Lung (tissue), 12 donors: ENCODE measurements around the gene RACGAP1. TPM values are rescaled to one million over a fixed set of nuclear protein-coding genes. Genes with fewer than 3 reads are reported as not detected.
"Not testable (repeated sequence)": the region's sequence is repeated elsewhere in the genome, so short reads cannot be mapped to it uniquely, and the experiment has no call there.

Source experiments
- ATAC-seq: fragments of 200-7000 bp; cut with Tn5 transposase; one replicate; pipeline ENCODE4 v1.9.1; 2020; ENCODE audit warnings: moderate number of reproducible peaks; ENCODE audit not compliant: insufficient read depth, low FRiP score
- DNase-seq, 3 donors: peaks; one replicate each; pipeline ENCODE4 v3.0.0-alpha.2; 2013 to 2017
- H3K27ac ChIP-seq, 2 donors: one replicate each; pipeline ENCODE4 v1.5.1; 2013; ENCODE audit warnings: mild to moderate bottlenecking in 2 of 2, moderate library complexity in 2 of 2, control low read depth in 1 of 2, inconsistent platforms in 1 of 2, low read depth in 1 of 2, low read length in 1 of 2
- H3K27me3 ChIP-seq, 3 donors: one replicate each; pipeline ENCODE4 v1.5.1; 2013; ENCODE audit warnings: low read length in 2 of 3; ENCODE audit not compliant: control insufficient read depth in 3 of 3, insufficient read depth in 3 of 3
- H3K36me3 ChIP-seq, 4 donors: one replicate each; pipeline ENCODE4 v1.5.1; 2013; ENCODE audit warnings: low read length in 4 of 4, mild to moderate bottlenecking in 1 of 4, moderate library complexity in 1 of 4; ENCODE audit not compliant: control insufficient read depth in 4 of 4, insufficient read depth in 4 of 4
- H3K4me1 ChIP-seq, 5 donors: one replicate each; pipeline ENCODE4 v1.5.1; 2013; ENCODE audit warnings: low read length in 5 of 5, mild to moderate bottlenecking in 2 of 5, moderate library complexity in 1 of 5; ENCODE audit not compliant: control insufficient read depth in 5 of 5, insufficient read depth in 5 of 5
- H3K4me3 ChIP-seq: one replicate; pipeline ENCODE4 v1.5.1; 2013; ENCODE audit warnings: mild to moderate bottlenecking, control low read depth, moderate library complexity
- H3K9ac ChIP-seq, 2 donors: one replicate each; pipeline ENCODE4 v1.5.1; 2013; ENCODE audit warnings: low read length in 2 of 2, control low read depth in 1 of 2; ENCODE audit not compliant: insufficient read depth in 1 of 2
- H3K9me3 ChIP-seq, 4 donors: one replicate each; pipeline ENCODE4 v1.5.1; 2013; ENCODE audit warnings: low read length in 3 of 4, mild to moderate bottlenecking in 1 of 4, moderate library complexity in 1 of 4; ENCODE audit not compliant: control insufficient read depth in 4 of 4, insufficient read depth in 3 of 4
- WGBS, 2 donors: extraction: QIAGEN DNeasy Blood & Tissue Kit; methylation state at CpG; one replicate each; pipeline ENCODE4 v1.1.7; 2013; 5-methylcytosine and 5-hydroxymethylcytosine counted together
- polyA plus RNA-seq, 2 donors: library from polyadenylated mRNA; stranded (reverse); fragments of 200-250 nt; gene quantifications; one replicate each; pipeline ENCODE4 v1.2.1, GENCODE V29; 2013
- total RNA-seq, 2 donors: library from RNA; depleted of rRNA in 1 of 2; stranded (reverse); fragments of >200 nt in 1 of 2; gene quantifications; one replicate each; pipeline ENCODE4 v1.2.1, GENCODE V29; 2014 to 2021
- TF ChIP-seq, protein P1 (sequence below): IDR thresholded peaks from 2 replicates; pipeline ENCODE4 v1.5.1; 2012; ENCODE audit warnings: mild to moderate bottlenecking; ENCODE audit errors: control extremely low read depth, extremely low read depth
- donor health status: control.
- donor health status: control.
- donor health status: Bipolar disorder and iron deficiency.
- donor health status: healthy.
- donor health status: DM: yes; HTN: yes; CAD: no.

Gene RACGAP1
- total and polyA plus RNA-seq, 4 donors, result 3.8 to 26.8 (median 10.2) TPM

GRCh38 chr12:50038336-50038735, 13.0 kb upstream of the RACGAP1 start:
- H3K9me3 ChIP-seq, result no peaks in the 10 kb centered on the region
- no peak overlapping the region for H3K4me3 ChIP-seq
- 74 to 83% methylated on average over 4 of the region's 4 CpGs for WGBS, 2 donors
- H3K27ac ChIP-seq, result no peak overlapping the region
- no peaks in the 10 kb centered on the region for H3K36me3 ChIP-seq
- H3K4me1 ChIP-seq, result no peaks in the 10 kb centered on the region
- DNase-seq (no peak), ATAC-seq (no peak)
- no peaks in the 10 kb centered on the region for H3K27me3 ChIP-seq
- TF ChIP-seq, protein P1, sequence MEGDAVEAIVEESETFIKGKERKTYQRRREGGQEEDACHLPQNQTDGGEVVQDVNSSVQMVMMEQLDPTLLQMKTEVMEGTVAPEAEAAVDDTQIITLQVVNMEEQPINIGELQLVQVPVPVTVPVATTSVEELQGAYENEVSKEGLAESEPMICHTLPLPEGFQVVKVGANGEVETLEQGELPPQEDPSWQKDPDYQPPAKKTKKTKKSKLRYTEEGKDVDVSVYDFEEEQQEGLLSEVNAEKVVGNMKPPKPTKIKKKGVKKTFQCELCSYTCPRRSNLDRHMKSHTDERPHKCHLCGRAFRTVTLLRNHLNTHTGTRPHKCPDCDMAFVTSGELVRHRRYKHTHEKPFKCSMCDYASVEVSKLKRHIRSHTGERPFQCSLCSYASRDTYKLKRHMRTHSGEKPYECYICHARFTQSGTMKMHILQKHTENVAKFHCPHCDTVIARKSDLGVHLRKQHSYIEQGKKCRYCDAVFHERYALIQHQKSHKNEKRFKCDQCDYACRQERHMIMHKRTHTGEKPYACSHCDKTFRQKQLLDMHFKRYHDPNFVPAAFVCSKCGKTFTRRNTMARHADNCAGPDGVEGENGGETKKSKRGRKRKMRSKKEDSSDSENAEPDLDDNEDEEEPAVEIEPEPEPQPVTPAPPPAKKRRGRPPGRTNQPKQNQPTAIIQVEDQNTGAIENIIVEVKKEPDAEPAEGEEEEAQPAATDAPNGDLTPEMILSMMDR, result no peak
- no peak overlapping the region for H3K9ac ChIP-seq

DNA sequence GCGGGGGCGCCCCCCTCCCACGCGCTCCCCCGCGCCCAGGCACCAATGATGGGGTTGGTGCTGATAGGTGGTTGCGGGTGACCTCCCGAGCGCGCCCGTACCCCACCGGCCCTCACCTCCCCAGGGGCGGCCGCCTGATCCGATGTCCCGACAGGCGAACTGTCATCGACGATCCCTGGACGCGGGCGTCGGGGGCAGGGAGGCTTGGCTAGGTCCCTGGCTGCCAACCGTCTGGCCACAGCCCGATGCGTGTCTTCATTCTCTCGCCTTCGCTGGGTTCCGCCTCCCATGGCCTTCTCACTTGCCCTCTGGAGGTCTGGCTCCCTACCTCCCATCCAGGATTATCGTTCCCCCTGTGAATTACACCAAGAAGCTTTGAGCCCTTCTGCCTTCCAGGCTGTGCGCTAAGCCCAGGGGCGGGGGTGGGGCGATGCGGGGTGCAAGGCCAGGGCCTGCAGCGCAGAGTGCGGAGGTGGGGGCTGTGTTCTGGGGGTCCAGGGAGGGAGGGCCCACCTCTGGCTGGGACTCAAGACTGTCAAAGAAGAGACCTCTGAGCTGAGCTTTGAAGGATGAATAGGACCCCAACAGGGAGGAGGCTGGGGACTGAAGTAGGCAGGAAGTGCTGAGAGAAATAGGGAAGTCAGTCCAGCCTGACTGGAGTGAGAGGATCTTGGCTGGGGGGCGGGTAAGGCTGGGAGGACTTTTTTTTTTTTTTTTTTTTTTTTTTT, 7.7 kb upstream of the RACGAP1 start:
- TF ChIP-seq, protein P1, result no peak
- Histone ChIP-seq H3K4me1 (peaks cover 0 to 4% (median 0%) of the 10 kb centered on the region in 5 donors), H3K36me3 (no peaks in the 10 kb centered on the region), H3K9ac (no peak overlapping the region), H3K9me3 (no peaks in the 10 kb centered on the region), H3K4me3 (no peak overlapping the region), H3K27ac (peak overlapping the region in 1 of 2 donors; percentile 70), H3K27me3 (peaks cover 0 to 4% (median 0%) of the 10 kb centered on the region in 3 donors)
- ATAC-seq (peak; percentile 34), DNase-seq (peak; percentile 35 to 41 (median 39))
- WGBS, 2 donors, result 8 to 18% methylated on average over 37 of the region's 37 CpGs

DNA sequence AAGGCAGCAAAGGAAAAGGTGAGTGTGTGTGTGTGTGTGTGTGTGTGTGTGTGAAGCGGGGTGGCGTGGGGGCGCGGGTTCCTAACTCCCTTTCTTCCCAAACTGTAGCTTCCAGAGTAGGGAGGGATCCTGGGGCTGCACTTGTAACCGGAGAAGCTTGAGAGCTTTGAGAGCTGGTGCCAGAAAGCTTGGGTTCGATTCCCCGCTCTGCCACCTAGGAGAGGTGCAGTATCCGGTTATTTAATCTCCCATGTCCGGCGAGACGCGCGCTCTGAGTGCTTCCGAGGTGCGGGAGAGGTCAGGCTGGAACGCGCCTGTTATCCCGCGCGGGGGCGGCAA, 7.2 kb upstream of the RACGAP1 start:
- DNase-seq, result no peak
- H3K27me3 ChIP-seq, result peaks cover 0 to 4% (median 0%) of the 10 kb centered on the region in 3 donors
- no peak overlapping the region for H3K9ac ChIP-seq
- H3K27ac ChIP-seq, result peak overlapping the region in 1 of 2 donors; percentile 70
- H3K9me3 ChIP-seq, result no peaks in the 10 kb centered on the region
- ATAC-seq, result no peak
- H3K4me1 ChIP-seq, result peaks cover 0 to 4% (median 0%) of the 10 kb centered on the region in 5 donors
- TF ChIP-seq, protein P1, result no peak
- 19 to 27% methylated on average over 21 of the region's 21 CpGs for WGBS, 2 donors
- no peak overlapping the region for H3K4me3 ChIP-seq
- no peaks in the 10 kb centered on the region for H3K36me3 ChIP-seq

- not testable (repeated sequence) for H3K36me3 ChIP-seq, ATAC-seq, H3K27ac ChIP-seq, DNase-seq, H3K9ac ChIP-seq, H3K4me1 ChIP-seq, H3K9me3 ChIP-seq, H3K4me3 ChIP-seq, H3K27me3 ChIP-seq
- 78 to 81% methylated on average over 9 of the region's 9 CpGs for WGBS, 2 donors
These were observed 5.2 kb upstream of the RACGAP1 start for GRCh38 chr12:50030449-50030848.
